SK-N-SH (cell line): ENCODE results near the gene ATP1A4.

Source experiments
- EP300 ChIP-seq, 2 experiments: IDR thresholded peaks; 2 replicates each; pipeline versions ENCODE4 v1.4.0 to v1.6.1; 2012; ENCODE audit warnings: borderline replicate concordance in 1 of 2, low read depth in 1 of 2, low read length in 1 of 2
- EZH2phosphoT487 ChIP-seq: fragments of 200-600 bp; sonication (generic); IDR thresholded peaks from 2 replicates; pipeline ENCODE4 v1.6.1; 2017; ENCODE audit warnings: low read depth, mixed run types, mild to moderate bottlenecking, antibody characterized with exemption, moderate library complexity, borderline replicate concordance
- FOSL2 ChIP-seq: IDR thresholded peaks from 2 replicates; pipeline ENCODE4 v1.4.0; 2012; ENCODE audit warnings: low read depth, mild to moderate bottlenecking, moderate library complexity, borderline replicate concordance
- GABPA ChIP-seq: IDR thresholded peaks from 2 replicates; pipeline ENCODE4 v1.4.0; 2012; ENCODE audit warnings: low read depth, mild to moderate bottlenecking
- MXI1 ChIP-seq: IDR thresholded peaks from 2 replicates; pipeline ENCODE4 v1.6.1; 2012; ENCODE audit warnings: mild to moderate bottlenecking, low read depth, low read length, improper control_type of control experiment
- RAD21 ChIP-seq: IDR thresholded peaks from 2 replicates; pipeline ENCODE4 v1.6.1; 2012; ENCODE audit warnings: mild to moderate bottlenecking, low read length
- RCOR1 ChIP-seq: fragments of 150-350 bp; IDR thresholded peaks from 2 replicates; pipeline ENCODE4 v1.6.1; 2017; ENCODE audit warnings: antibody characterized with exemption, low read length
- RFX5 ChIP-seq: IDR thresholded peaks from 2 replicates; pipeline ENCODE4 v1.6.1; 2012; ENCODE audit warnings: mild to moderate bottlenecking, improper control_type of control experiment, low read length
- SIN3A ChIP-seq: IDR thresholded peaks from 2 replicates; pipeline ENCODE4 v1.6.1; 2012; ENCODE audit warnings: low read depth, mild to moderate bottlenecking, low read length, moderate library complexity, borderline replicate concordance
- SMC3 ChIP-seq: IDR thresholded peaks from 2 replicates; pipeline ENCODE4 v1.6.1; 2012; ENCODE audit warnings: low read depth, low read length, improper control_type of control experiment
- TAF1 ChIP-seq: IDR thresholded peaks from 2 replicates; pipeline ENCODE4 v1.6.1; 2012; ENCODE audit warnings: low read depth, mild to moderate bottlenecking, low read length, moderate library complexity, borderline replicate concordance
- YY1 ChIP-seq: IDR thresholded peaks from 2 replicates; pipeline ENCODE4 v1.4.0; 2012; ENCODE audit warnings: low read depth, mild to moderate bottlenecking
- TF ChIP-seq, protein P1 (sequence below): fragments of 200-600 bp; sonication (generic); IDR thresholded peaks from 2 replicates; pipeline ENCODE4 v1.6.1; 2017; ENCODE audit warnings: antibody characterized with exemption, mild to moderate bottlenecking, moderate library complexity
- TF ChIP-seq, protein P2 (sequence below): IDR thresholded peaks from 2 replicates; pipeline ENCODE4; 2012

DNA sequence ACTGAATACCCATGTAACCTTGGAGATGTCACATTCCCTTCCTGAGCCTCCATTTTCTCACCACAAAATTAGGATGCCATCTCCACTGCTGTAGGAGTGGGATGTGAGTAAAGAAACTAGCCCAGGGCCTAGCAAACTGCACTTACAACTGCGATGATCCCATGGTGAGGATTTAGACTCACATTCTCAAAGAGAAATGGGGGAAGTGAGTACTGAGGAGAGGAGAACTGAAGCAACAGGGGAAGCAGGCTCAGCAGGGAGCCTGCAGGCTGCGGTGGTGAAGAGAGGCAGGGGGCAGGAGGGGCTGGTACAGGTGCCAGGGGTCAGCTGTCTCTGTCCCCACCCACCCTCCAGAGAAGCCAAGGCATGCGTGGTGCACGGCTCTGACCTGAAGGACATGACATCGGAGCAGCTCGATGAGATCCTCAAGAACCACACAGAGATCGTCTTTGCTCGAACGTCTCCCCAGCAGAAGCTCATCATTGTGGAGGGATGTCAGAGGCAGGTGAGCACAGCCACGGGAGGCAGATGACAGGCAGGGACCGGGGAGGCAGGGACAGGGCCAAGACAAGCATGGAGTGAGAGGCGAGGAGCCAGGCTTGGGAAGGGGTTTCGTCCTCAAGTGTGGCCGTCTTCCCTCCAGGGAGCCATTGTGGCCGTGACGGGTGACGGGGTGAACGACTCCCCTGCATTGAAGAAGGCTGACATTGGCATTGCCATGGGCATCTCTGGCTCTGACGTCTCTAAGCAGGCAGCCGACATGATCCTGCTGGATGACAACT is 16.4 kb upstream of the ATP1A4 start:
- TF ChIP-seq SMC3 (no peak), RAD21 (no peak), YY1 (no peak), TAF1 (no peak), RCOR1 (no peak), MXI1 (no peak), EP300 (IDR thresholded peaks at IDR 0.05; ENCODE audit: borderline replicate concordance in 1 of 2, low read depth in 1 of 2, low read length in 1 of 2) (no peak), SIN3A (no peak), EZH2phosphoT487 (no peak), RFX5 (no peak), FOSL2 (no peak), GABPA (no peak)
- TF ChIP-seq, protein P1, sequence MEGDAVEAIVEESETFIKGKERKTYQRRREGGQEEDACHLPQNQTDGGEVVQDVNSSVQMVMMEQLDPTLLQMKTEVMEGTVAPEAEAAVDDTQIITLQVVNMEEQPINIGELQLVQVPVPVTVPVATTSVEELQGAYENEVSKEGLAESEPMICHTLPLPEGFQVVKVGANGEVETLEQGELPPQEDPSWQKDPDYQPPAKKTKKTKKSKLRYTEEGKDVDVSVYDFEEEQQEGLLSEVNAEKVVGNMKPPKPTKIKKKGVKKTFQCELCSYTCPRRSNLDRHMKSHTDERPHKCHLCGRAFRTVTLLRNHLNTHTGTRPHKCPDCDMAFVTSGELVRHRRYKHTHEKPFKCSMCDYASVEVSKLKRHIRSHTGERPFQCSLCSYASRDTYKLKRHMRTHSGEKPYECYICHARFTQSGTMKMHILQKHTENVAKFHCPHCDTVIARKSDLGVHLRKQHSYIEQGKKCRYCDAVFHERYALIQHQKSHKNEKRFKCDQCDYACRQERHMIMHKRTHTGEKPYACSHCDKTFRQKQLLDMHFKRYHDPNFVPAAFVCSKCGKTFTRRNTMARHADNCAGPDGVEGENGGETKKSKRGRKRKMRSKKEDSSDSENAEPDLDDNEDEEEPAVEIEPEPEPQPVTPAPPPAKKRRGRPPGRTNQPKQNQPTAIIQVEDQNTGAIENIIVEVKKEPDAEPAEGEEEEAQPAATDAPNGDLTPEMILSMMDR, result no peak
- TF ChIP-seq, protein P2, sequence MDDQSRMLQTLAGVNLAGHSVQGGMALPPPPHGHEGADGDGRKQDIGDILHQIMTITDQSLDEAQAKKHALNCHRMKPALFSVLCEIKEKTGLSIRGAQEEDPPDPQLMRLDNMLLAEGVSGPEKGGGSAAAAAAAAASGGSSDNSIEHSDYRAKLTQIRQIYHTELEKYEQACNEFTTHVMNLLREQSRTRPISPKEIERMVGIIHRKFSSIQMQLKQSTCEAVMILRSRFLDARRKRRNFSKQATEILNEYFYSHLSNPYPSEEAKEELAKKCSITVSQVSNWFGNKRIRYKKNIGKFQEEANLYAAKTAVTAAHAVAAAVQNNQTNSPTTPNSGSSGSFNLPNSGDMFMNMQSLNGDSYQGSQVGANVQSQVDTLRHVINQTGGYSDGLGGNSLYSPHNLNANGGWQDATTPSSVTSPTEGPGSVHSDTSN, result no peak
